GM23248 (cell line): ENCODE measurements around the gene KCNV2. TPM values are rescaled to one million over a fixed set of nuclear protein-coding genes. Genes with fewer than 3 reads are reported as not detected.

ENCODE experiments used
- DNase-seq: peaks from one replicate; pipeline ENCODE4 v3.0.0-alpha.2; 2015
- H2AFZ ChIP-seq: fragments of 200-600 bp; sonication (generic); 2 replicates; pipeline ENCODE4 v1.6.1; 2016; ENCODE audit warnings: antibody characterized with exemption
- H3F3A ChIP-seq: fragments of 200-600 bp; sonication (generic); 2 replicates; pipeline ENCODE4 v1.6.1; 2016; ENCODE audit warnings: mild to moderate bottlenecking, antibody characterized with exemption, mixed run types; ENCODE audit not compliant: insufficient read depth
- H3K27ac ChIP-seq: fragments of 200-600 bp; sonication (generic); 2 replicates; pipeline ENCODE4 v1.5.1; 2016; ENCODE audit warnings: mild to moderate bottlenecking
- H3K27me3 ChIP-seq: fragments of 200-600 bp; sonication (generic); replicated peaks from 2 replicates; pipeline ENCODE4 v1.6.1; 2016; ENCODE audit warnings: mild to moderate bottlenecking; ENCODE audit not compliant: insufficient read depth
- H3K36me3 ChIP-seq: fragments of 200-600 bp; sonication (generic); 2 replicates; pipeline ENCODE4 v1.6.1; 2016; ENCODE audit warnings: low read depth, mild to moderate bottlenecking
- H3K4me1 ChIP-seq: fragments of 200-600 bp; sonication (generic); 2 replicates; pipeline ENCODE4 v1.6.1; 2016; ENCODE audit warnings: mild to moderate bottlenecking; ENCODE audit not compliant: insufficient read depth
- H3K4me2 ChIP-seq: fragments of 200-600 bp; sonication (generic); one replicate; pipeline ENCODE4 v1.6.1; 2016; ENCODE audit warnings: mild to moderate bottlenecking; ENCODE audit not compliant: unreplicated experiment
- H3K4me3 ChIP-seq: fragments of 200-600 bp; sonication (generic); 2 replicates; pipeline ENCODE4 v1.5.1; 2016; ENCODE audit warnings: mild to moderate bottlenecking
- H3K79me2 ChIP-seq: fragments of 200-600 bp; sonication (generic); 2 replicates; pipeline ENCODE4 v1.6.1; 2016; ENCODE audit warnings: mild to moderate bottlenecking; ENCODE audit not compliant: insufficient read depth
- H3K9ac ChIP-seq: fragments of 200-600 bp; sonication (generic); 2 replicates; pipeline ENCODE4 v1.6.1; 2016; ENCODE audit warnings: mild to moderate bottlenecking
- H3K9me2 ChIP-seq: fragments of 200-600 bp; sonication (generic); 2 replicates; pipeline ENCODE4 v1.6.1; 2016; ENCODE audit warnings: mixed run types, mild to moderate bottlenecking, moderate library complexity; ENCODE audit not compliant: insufficient read depth
- H3K9me3 ChIP-seq: fragments of 200-600 bp; sonication (generic); one replicate; pipeline ENCODE4 v1.6.1; 2017; ENCODE audit warnings: low read depth
- H4K20me1 ChIP-seq: fragments of 200-600 bp; sonication (generic); 2 replicates; pipeline ENCODE4 v1.6.0; 2016; ENCODE audit not compliant: insufficient read depth
- EZH2 ChIP-seq: fragments of 200-600 bp; sonication (generic); IDR thresholded peaks from 2 replicates; pipeline ENCODE4 v1.6.1; 2018; ENCODE audit warnings: antibody characterized with exemption, mild to moderate bottlenecking; ENCODE audit not compliant: insufficient read depth, poor library complexity, severe bottlenecking
- EZH2phosphoT487 ChIP-seq: fragments of 200-600 bp; sonication (generic); IDR thresholded peaks from 2 replicates; pipeline ENCODE4 v1.6.1; 2018; ENCODE audit warnings: antibody characterized with exemption, moderate library complexity, mild to moderate bottlenecking, low read depth; ENCODE audit not compliant: insufficient read depth
- WGBS, 2 experiments: methylation state at CpG; one replicate each; pipeline ENCODE4 v1.1.6; 2015 to 2017; ENCODE audit warnings: low lambda C conversion rate in 2 of 2, low coverage in 1 of 2; ENCODE audit errors: missing lambda C conversion rate in 2 of 2; 5-methylcytosine and 5-hydroxymethylcytosine counted together
- in situ Hi-C: fragments of 300-500 bp; cut with MboI; formaldehyde crosslinking; loops from 2 replicates; pipeline ENCODE4 v1.15.0; 2020
- polyA plus RNA-seq: library from polyadenylated mRNA; unstranded; fragments of >200 nt; fragmentation: Nextera tagmentation; extraction: Ambion mirVana; gene quantifications from 2 replicates; pipeline ENCODE4 v1.2.1, GENCODE V29; 2016
- total RNA-seq: library from RNA; depleted of rRNA; stranded (reverse); fragments of >200 nt; shearing (Covaris generic); gene quantifications from 2 replicates; pipeline ENCODE4 v1.2.3, GENCODE V29; 2014

KCNV2 gene
- total and polyA plus RNA-seq, 2 experiments from 2014 or later: not detected

- H3K36me3 ChIP-seq: 0 out of 2 replicates have a peak, but pooled peaks cover 4% of the 10 kb centered on the region
These were observed 24.3 kb downstream of the KCNV2 start for GRCh38 chr9:2741441-2742158.

GRCh38 chr9:2742214-2742613 lies 24.9 kb downstream of the KCNV2 start:
- TF ChIP-seq EZH2phosphoT487: no peak
- TF ChIP-seq EZH2: no peak
- no peaks in the 10 kb centered on the region for H3K4me1 ChIP-seq
- no peaks in the 10 kb centered on the region for H3K9me2 ChIP-seq
- H3K27ac ChIP-seq: no peak overlapping the region
- no peaks in the 10 kb centered on the region for H4K20me1 ChIP-seq
- H3K36me3 ChIP-seq: 0 out of 2 replicates have a peak, but pooled peaks cover 4% of the 10 kb centered on the region
- no peaks in the 10 kb centered on the region for H3K9me3 ChIP-seq
- in situ Hi-C loops: no loop called here
- 93 to 96% methylated on average over 7 of the region's 7 CpGs for WGBS, 2 experiments
- no peak overlapping the region for H2AFZ ChIP-seq
- no peaks in the 10 kb centered on the region for H3K27me3 ChIP-seq
- H3F3A ChIP-seq: no peaks in the 10 kb centered on the region
- DNase-seq: no peak
- no peak overlapping the region for H3K9ac ChIP-seq
- no peak overlapping the region for H3K4me2 ChIP-seq
- H3K4me3 ChIP-seq: no peak overlapping the region
- H3K79me2 ChIP-seq: no peaks in the 10 kb centered on the region

More at GRCh38 chr9:2741441-2742158, 24.3 kb downstream of the KCNV2 start:
- Histone ChIP-seq H3F3A (no peaks in the 10 kb centered on the region), H3K4me3 (no peak overlapping the region), H2AFZ (no peak overlapping the region), H4K20me1 (no peaks in the 10 kb centered on the region), H3K9ac (no peak overlapping the region), H3K9me3 (no peaks in the 10 kb centered on the region), H3K27me3 (no peaks in the 10 kb centered on the region), H3K27ac (no peak overlapping the region), H3K4me1 (no peaks in the 10 kb centered on the region), H3K4me2 (no peak overlapping the region), H3K9me2 (no peaks in the 10 kb centered on the region), H3K79me2 (no peaks in the 10 kb centered on the region)
- DNase-seq: no peak
- in situ Hi-C loops: no loop called here
- TF ChIP-seq EZH2 (no peak), EZH2phosphoT487 (no peak)
- WGBS, 2 experiments: 76 to 89% methylated on average over 6 of the region's 6 CpGs

GRCh38 chr9:2743937-2744529 lies 26.7 kb downstream of the KCNV2 start:
- no peak for TF ChIP-seq EZH2phosphoT487
- TF ChIP-seq EZH2: no peak
- no peak overlapping the region for H3K4me2 ChIP-seq
- no peak overlapping the region for H2AFZ ChIP-seq
- H3F3A ChIP-seq: no peaks in the 10 kb centered on the region
- H3K4me3 ChIP-seq: no peak overlapping the region
- no peaks in the 10 kb centered on the region for H3K79me2 ChIP-seq
- no peaks in the 10 kb centered on the region for H3K9me2 ChIP-seq
- in situ Hi-C loops: no loop called here
- 97 to 100% methylated on average over 5 of the region's 5 CpGs for WGBS, 2 experiments
- DNase-seq: no peak
- H3K9me3 ChIP-seq: no peaks in the 10 kb centered on the region
- H3K27me3 ChIP-seq: no peaks in the 10 kb centered on the region
- no peaks in the 10 kb centered on the region for H3K4me1 ChIP-seq
- H3K36me3 ChIP-seq: 0 out of 2 replicates have a peak, but pooled peaks cover 4% of the 10 kb centered on the region
- no peak overlapping the region for H3K27ac ChIP-seq
- no peak overlapping the region for H3K9ac ChIP-seq
- no peaks in the 10 kb centered on the region for H4K20me1 ChIP-seq

- H3K36me3 ChIP-seq: 0 out of 2 replicates have a peak, but pooled peaks cover 4% of the 10 kb centered on the region
- no peaks in the 10 kb centered on the region for H3F3A ChIP-seq
- no peak overlapping the region for H3K4me3 ChIP-seq
- no peak overlapping the region for H2AFZ ChIP-seq
- no peaks in the 10 kb centered on the region for H3K27me3 ChIP-seq
- DNase-seq: no peak
- TF ChIP-seq EZH2 (no peak), EZH2phosphoT487 (no peak)
- no peak overlapping the region for H3K27ac ChIP-seq
- no peaks in the 10 kb centered on the region for H4K20me1 ChIP-seq
- no peak overlapping the region for H3K4me2 ChIP-seq
- no peaks in the 10 kb centered on the region for H3K4me1 ChIP-seq
- no peaks in the 10 kb centered on the region for H3K79me2 ChIP-seq
- no peak overlapping the region for H3K9ac ChIP-seq
- H3K9me3 ChIP-seq: no peaks in the 10 kb centered on the region
- 0 out of 2 replicates have a peak, but pooled peaks cover 2% of the 10 kb centered on the region for H3K9me2 ChIP-seq
- in situ Hi-C loops: no loop called here
- 92 to 93% methylated on average over 9 of the region's 9 CpGs for WGBS, 2 experiments
These were observed 28.5 kb downstream of the KCNV2 start for GRCh38 chr9:2745560-2746380.
